Muscle of leg (tissue), 11 donors: ENCODE data around the gene SURF2. TPM values are rescaled to one million over a fixed set of nuclear protein-coding genes. Genes with fewer than 3 reads are reported as not detected.

Source experiments
- DNase-seq: peaks from one replicate; pipeline ENCODE4 v3.0.0; 2013
- H3K27ac ChIP-seq: one replicate; pipeline ENCODE4 v1.5.1; 2013; ENCODE audit warnings: mild to moderate bottlenecking, low read length, control low read depth
- H3K27me3 ChIP-seq: one replicate; pipeline ENCODE4 v1.6.1; 2013; ENCODE audit warnings: low read length; ENCODE audit not compliant: control insufficient read depth, insufficient read depth
- H3K36me3 ChIP-seq: one replicate; pipeline ENCODE4 v1.6.1; 2013; ENCODE audit warnings: low read length; ENCODE audit not compliant: control insufficient read depth, insufficient read depth
- H3K4me1 ChIP-seq: one replicate; pipeline ENCODE4 v1.6.1; 2013; ENCODE audit warnings: low read length; ENCODE audit not compliant: control insufficient read depth, insufficient read depth
- H3K4me3 ChIP-seq: one replicate; pipeline ENCODE4 v1.5.1; 2013; ENCODE audit warnings: low read length, control low read depth
- H3K9me3 ChIP-seq: replicated peaks from 2 replicates; pipeline ENCODE4 v1.6.1; 2013; ENCODE audit warnings: low read depth, low read length; ENCODE audit not compliant: control insufficient read depth
- WGBS: methylation state at CpG from one replicate; pipeline ENCODE4 v1.1.5; 2013; ENCODE audit warnings: missing lambda C conversion rate; ENCODE audit not compliant: insufficient coverage; 5-methylcytosine and 5-hydroxymethylcytosine counted together
- polyA plus RNA-seq, 8 donors: library from polyadenylated mRNA; unstranded; fragments of 120-200 nt; gene quantifications; one replicate each; pipeline versions ENCODE4 v1.2.1 to v1.2.3, GENCODE V29; 2013; ENCODE audit warnings: inconsistent platforms in 1 of 8, low replicate concordance in 1 of 8; ENCODE audit not compliant: insufficient read length in 8 of 8, insufficient read depth in 1 of 8
- total RNA-seq: library from RNA; stranded (reverse); fragments of 120-200 nt; gene quantifications from one replicate; pipeline ENCODE4 v1.2.4, GENCODE V29; 2013

Gene SURF2
- total and polyA plus RNA-seq, 9 donors, result 10.2 to 15.3 (median 13.0) TPM

GRCh38 chr9:133394687-133395271 lies 38.4 kb downstream of the SURF2 start:
- WGBS, result 32% methylated on average over 3 of the region's 8 CpGs
- no peak for DNase-seq
- no peak overlapping the region for H3K27ac ChIP-seq
- no peaks in the 10 kb centered on the region for H3K36me3 ChIP-seq
- peaks cover 28% of the 10 kb centered on the region for H3K27me3 ChIP-seq
- no peaks in the 10 kb centered on the region for H3K9me3 ChIP-seq
- H3K4me1 ChIP-seq, result no peaks in the 10 kb centered on the region
- H3K4me3 ChIP-seq, result no peak overlapping the region

- Histone ChIP-seq H3K4me1 (no peaks in the 10 kb centered on the region), H3K27me3 (peaks cover 28% of the 10 kb centered on the region), H3K36me3 (peaks cover 5% of the 10 kb centered on the region), H3K9me3 (no peaks in the 10 kb centered on the region), H3K4me3 (no peak overlapping the region), H3K27ac (no peak overlapping the region)
- 18% methylated on average over 14 of the region's 14 CpGs for WGBS
- DNase-seq, result no peak
Measured at GRCh38 chr9:133396952-133397351, 40.6 kb downstream of the SURF2 start.

GRCh38 chr9:133397370-133397769 lies 41.0 kb downstream of the SURF2 start:
- DNase-seq, result no peak
- 68% methylated on average over 4 of the region's 6 CpGs for WGBS
- H3K4me3 ChIP-seq, result no peak overlapping the region

GRCh38 chr9:133397895-133398294 lies 41.5 kb downstream of the SURF2 start:
- peaks cover 28% of the 10 kb centered on the region for H3K27me3 ChIP-seq
- H3K9me3 ChIP-seq, result no peaks in the 10 kb centered on the region
- no peak overlapping the region for H3K4me3 ChIP-seq
- H3K27ac ChIP-seq, result no peak overlapping the region
- H3K36me3 ChIP-seq, result peaks cover 10% of the 10 kb centered on the region
- DNase-seq, result no peak
- H3K4me1 ChIP-seq, result no peaks in the 10 kb centered on the region
- 65% methylated on average over 5 of the region's 9 CpGs for WGBS

More at GRCh38 chr9:133397370-133397769, 41.0 kb downstream of the SURF2 start:
- Histone ChIP-seq H3K36me3 (peaks cover 9% of the 10 kb centered on the region), H3K9me3 (no peaks in the 10 kb centered on the region), H3K4me1 (no peaks in the 10 kb centered on the region), H3K27ac (no peak overlapping the region), H3K27me3 (peaks cover 28% of the 10 kb centered on the region)

GRCh38 chr9:133400292-133400691 lies 43.9 kb downstream of the SURF2 start:
- Histone ChIP-seq H3K27me3 (peaks cover 18% of the 10 kb centered on the region), H3K4me3 (no peak overlapping the region), H3K9me3 (no peaks in the 10 kb centered on the region), H3K36me3 (peaks cover 31% of the 10 kb centered on the region), H3K4me1 (no peaks in the 10 kb centered on the region), H3K27ac (no peak overlapping the region)
- DNase-seq, result no peak
- 90% methylated on average over 11 of the region's 12 CpGs for WGBS

- Histone ChIP-seq H3K9me3 (no peaks in the 10 kb centered on the region), H3K27me3 (peaks cover 15% of the 10 kb centered on the region), H3K36me3 (peaks cover 44% of the 10 kb centered on the region), H3K27ac (no peak overlapping the region), H3K4me3 (no peak overlapping the region), H3K4me1 (peaks cover 11% of the 10 kb centered on the region)
- no peak for DNase-seq
- 87% methylated on average over 4 of the region's 6 CpGs for WGBS
Measured at GRCh38 chr9:133401588-133401987, 45.2 kb downstream of the SURF2 start.

- 83% methylated on average over 5 of the region's 7 CpGs for WGBS
- Histone ChIP-seq H3K4me3 (no peak overlapping the region), H3K36me3 (peaks cover 53% of the 10 kb centered on the region), H3K27me3 (peaks cover 4% of the 10 kb centered on the region), H3K27ac (no peak overlapping the region), H3K9me3 (no peaks in the 10 kb centered on the region), H3K4me1 (peaks cover 13% of the 10 kb centered on the region)
- DNase-seq, result no peak
Measured at GRCh38 chr9:133402689-133403088, 46.3 kb downstream of the SURF2 start.

GRCh38 chr9:133403766-133404453 lies 47.6 kb downstream of the SURF2 start:
- Histone ChIP-seq H3K4me3 (no peak overlapping the region), H3K27me3 (no peaks in the 10 kb centered on the region), H3K27ac (no peak overlapping the region), H3K9me3 (no peaks in the 10 kb centered on the region), H3K4me1 (peaks cover 13% of the 10 kb centered on the region), H3K36me3 (peaks cover 57% of the 10 kb centered on the region)
- 69% methylated on average over 15 of the region's 16 CpGs for WGBS
- no peak for DNase-seq

GRCh38 chr9:133404454-133405002 lies 48.2 kb downstream of the SURF2 start:
- Histone ChIP-seq H3K27ac (no peak overlapping the region), H3K9me3 (no peaks in the 10 kb centered on the region), H3K4me1 (peaks cover 13% of the 10 kb centered on the region), H3K36me3 (peaks cover 59% of the 10 kb centered on the region), H3K27me3 (no peaks in the 10 kb centered on the region), H3K4me3 (no peak overlapping the region)
- WGBS, result 87% methylated on average over 2 of the region's 12 CpGs
- no peak for DNase-seq

GRCh38 chr9:133405508-133406438 lies 49.4 kb downstream of the SURF2 start:
- H3K36me3 ChIP-seq, result peaks cover 68% of the 10 kb centered on the region
- no peaks in the 10 kb centered on the region for H3K27me3 ChIP-seq
- 43% methylated on average over 10 of the region's 19 CpGs for WGBS
- H3K4me3 ChIP-seq, result no peak overlapping the region
- no peaks in the 10 kb centered on the region for H3K9me3 ChIP-seq
- H3K27ac ChIP-seq, result peak overlapping the region; percentile 69
- H3K4me1 ChIP-seq, result peaks cover 13% of the 10 kb centered on the region
- DNase-seq, result peak; percentile 89
